Lung microvascular endothelial cell (primary cell): ENCODE measurements around the gene CEP43. TPM values are rescaled to one million over a fixed set of nuclear protein-coding genes. Genes with fewer than 3 reads are reported as not detected.
A peak's percentile ranks its signal among the peaks of the same experiment; 100 is the strongest.

Source experiments
- DNase-seq, 2 donors: peaks; one replicate each; pipeline versions ENCODE4 v3.0.0 to v3.0.0-alpha.2; 2010; ENCODE audit warnings: low read depth in 2 of 2
- total RNA-seq: library from RNA; depleted of rRNA; stranded (reverse); fragments of >200 nt; gene quantifications from 2 replicates; pipeline ENCODE4 v1.2.1, GENCODE V29; 2014

The CEP43 gene
- total RNA-seq, 1 donor from 2014 or later: 10.5 TPM

GRCh38 chr6:166966268-166966667 lies 32.9 kb upstream of the CEP43 start:
- DNase-seq: no peak

GRCh38 chr6:166969390-166970002 lies 29.7 kb upstream of the CEP43 start:
- no peak for DNase-seq

GRCh38 chr6:166970091-166970490 lies 29.1 kb upstream of the CEP43 start:
- DNase-seq: no peak

- DNase-seq: no peak
These were observed 28.4 kb upstream of the CEP43 start for GRCh38 chr6:166970776-166971175.

- no peak for DNase-seq
These were observed 27.9 kb upstream of the CEP43 start for GRCh38 chr6:166971271-166971670.

- no peak for DNase-seq
These were observed 27.1 kb upstream of the CEP43 start for GRCh38 chr6:166972101-166972500.

GRCh38 chr6:166976636-166977035 lies 22.6 kb upstream of the CEP43 start:
- no peak for DNase-seq

- peak in 1 of 2 donors; percentile 31 for DNase-seq
These were observed 21.3 kb upstream of the CEP43 start for GRCh38 chr6:166977621-166978525.

- no peak for DNase-seq
These were observed 18.5 kb upstream of the CEP43 start for GRCh38 chr6:166980738-166981137.

GRCh38 chr6:166987448-166987847 lies 11.7 kb upstream of the CEP43 start:
- DNase-seq: no peak

GRCh38 chr6:166987930-166988329 lies 11.3 kb upstream of the CEP43 start:
- DNase-seq: no peak

- no peak for DNase-seq
These were observed 10.5 kb upstream of the CEP43 start for GRCh38 chr6:166988674-166989201.

- DNase-seq: peak; percentile 70 to 73
These were observed 9.7 kb upstream of the CEP43 start for GRCh38 chr6:166989427-166990032.

GRCh38 chr6:166996406-166996805 lies 2.8 kb upstream of the CEP43 start:
- DNase-seq: no peak

- DNase-seq: no peak
These were observed 1.8 kb upstream of the CEP43 start for GRCh38 chr6:166997348-166997747.

- DNase-seq: peak; percentile 78 to 80
These were observed 1.4 kb upstream of the CEP43 start for GRCh38 chr6:166997768-166998255.

- DNase-seq: peak; percentile 15 to 26
These were observed 697 bp upstream of the CEP43 start for GRCh38 chr6:166998256-166999144.

- DNase-seq: no peak
These were observed 672 bp downstream of the CEP43 start for GRCh38 chr6:166999884-167000253.

GRCh38 chr6:167000759-167001158 lies 1.6 kb downstream of the CEP43 start:
- DNase-seq: no peak

GRCh38 chr6:167005350-167006159 lies 6.4 kb downstream of the CEP43 start:
- no peak for DNase-seq
